ENCODE data around the gene ORC6. TPM values are rescaled to one million over a fixed set of nuclear protein-coding genes. Genes with fewer than 3 reads are reported as not detected.
"Not testable (repeated sequence)": the region's sequence is repeated elsewhere in the genome, so short reads cannot be mapped to it uniquely, and the experiment has no call there.

ORC6 gene
- total and polyA plus RNA-seq, 2 donors from 2014 or later = 0.94 to 1.5 TPM

DNA sequence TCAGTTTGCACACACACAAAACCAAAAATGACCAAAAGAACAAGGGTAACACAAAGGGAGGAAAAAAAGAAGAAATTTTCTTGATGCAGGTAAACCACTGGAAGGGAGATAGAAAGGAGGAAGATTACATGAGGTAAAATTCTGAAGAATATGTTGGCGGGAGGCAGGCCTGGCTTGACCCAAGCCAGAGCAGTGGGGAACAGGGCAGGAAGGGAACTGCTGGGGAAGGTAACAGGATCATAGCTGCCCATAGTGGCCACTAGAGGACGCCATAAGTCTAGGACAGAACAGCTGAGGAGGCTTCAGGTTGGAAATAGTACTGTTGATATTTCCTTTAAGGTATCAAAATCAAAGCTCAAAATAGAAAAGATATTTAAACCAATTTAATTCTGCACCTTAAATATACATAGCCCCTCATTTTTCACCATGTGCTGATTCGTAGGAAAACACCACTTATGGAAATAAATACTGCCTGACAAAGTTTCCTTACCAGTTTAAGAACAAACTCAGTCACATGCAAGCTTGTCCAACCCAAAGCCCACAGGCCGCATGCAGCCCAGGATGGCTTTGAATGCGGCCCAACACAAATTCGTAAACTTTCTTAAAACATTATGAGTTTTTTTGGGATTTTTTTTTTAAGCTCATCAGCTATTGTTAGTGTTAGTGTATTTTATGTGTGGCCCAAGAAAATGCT is 16.0 kb upstream of the ORC6 start:
- H3K9me3 ChIP-seq (ENCODE audit: control insufficient read depth in 2 of 3, insufficient read depth in 1 of 3, low read length in 3 of 3) = no peaks in the 10 kb centered on the region
- peak in 3 of 5 donors; percentile 38 to 67 (median 51) for DNase-seq
- H3K9ac ChIP-seq (ENCODE audit: low read length in 3 of 3) = no peak overlapping the region
- intact Hi-C loops (cut with DNase I) = no loop called here
- no peaks in the 10 kb centered on the region for H3K4me1 ChIP-seq (ENCODE audit: control insufficient read depth in 2 of 3, insufficient read depth in 2 of 3, low read depth in 1 of 3, low read length in 3 of 3)
- no peak overlapping the region for H3K4me3 ChIP-seq (ENCODE audit: low read length in 3 of 3)
- no peak overlapping the region for H3K27ac ChIP-seq (ENCODE audit: low read depth in 2 of 2, low read length in 2 of 2)
- FAIRE-seq = no peak
- peaks cover 11 to 19% (median 15%) of the 10 kb centered on the region in 3 donors for H3K36me3 ChIP-seq (ENCODE audit: control insufficient read depth in 2 of 3, insufficient read depth in 3 of 3, low read length in 3 of 3)
- H3K27me3 ChIP-seq (ENCODE audit: control insufficient read depth, insufficient read depth, low read length) = no peaks in the 10 kb centered on the region
- peak; percentile 88 for TF ChIP-seq CTCF (IDR thresholded peaks at IDR 0.05; ENCODE audit: borderline replicate concordance, extremely low read depth, insufficient read depth)

- H3K4me1 ChIP-seq (ENCODE audit: control insufficient read depth in 2 of 3, insufficient read depth in 2 of 3, low read depth in 1 of 3, low read length in 3 of 3); H3K9me3 ChIP-seq (ENCODE audit: control insufficient read depth in 2 of 3, insufficient read depth in 1 of 3, low read length in 3 of 3); FAIRE-seq; intact Hi-C loops (cut with DNase I); H3K27ac ChIP-seq (ENCODE audit: low read depth in 2 of 2, low read length in 2 of 2); H3K4me3 ChIP-seq (ENCODE audit: low read length in 3 of 3); H3K9ac ChIP-seq (ENCODE audit: low read length in 3 of 3); DNase-seq; H3K27me3 ChIP-seq (ENCODE audit: control insufficient read depth, insufficient read depth, low read length): not testable (repeated sequence)
- peaks cover 3 to 20% (median 7%) of the 10 kb centered on the region in 3 donors for H3K36me3 ChIP-seq (ENCODE audit: control insufficient read depth in 2 of 3, insufficient read depth in 3 of 3, low read length in 3 of 3)
These were observed 11.5 kb upstream of the ORC6 start for GRCh38 chr16:46677943-46678342.

- H3K27ac ChIP-seq (ENCODE audit: low read depth in 2 of 2, low read length in 2 of 2); H3K4me3 ChIP-seq (ENCODE audit: low read length in 3 of 3); H3K4me1 ChIP-seq (ENCODE audit: control insufficient read depth in 2 of 3, insufficient read depth in 2 of 3, low read depth in 1 of 3, low read length in 3 of 3); H3K27me3 ChIP-seq (ENCODE audit: control insufficient read depth, insufficient read depth, low read length); intact Hi-C loops (cut with DNase I); DNase-seq; H3K9me3 ChIP-seq (ENCODE audit: control insufficient read depth in 2 of 3, insufficient read depth in 1 of 3, low read length in 3 of 3); H3K9ac ChIP-seq (ENCODE audit: low read length in 3 of 3); FAIRE-seq: not testable (repeated sequence)
- peaks cover 3 to 15% (median 3%) of the 10 kb centered on the region in 3 donors for H3K36me3 ChIP-seq (ENCODE audit: control insufficient read depth in 2 of 3, insufficient read depth in 3 of 3, low read length in 3 of 3)
These were observed 7.6 kb upstream of the ORC6 start for GRCh38 chr16:46681867-46682266.

DNA sequence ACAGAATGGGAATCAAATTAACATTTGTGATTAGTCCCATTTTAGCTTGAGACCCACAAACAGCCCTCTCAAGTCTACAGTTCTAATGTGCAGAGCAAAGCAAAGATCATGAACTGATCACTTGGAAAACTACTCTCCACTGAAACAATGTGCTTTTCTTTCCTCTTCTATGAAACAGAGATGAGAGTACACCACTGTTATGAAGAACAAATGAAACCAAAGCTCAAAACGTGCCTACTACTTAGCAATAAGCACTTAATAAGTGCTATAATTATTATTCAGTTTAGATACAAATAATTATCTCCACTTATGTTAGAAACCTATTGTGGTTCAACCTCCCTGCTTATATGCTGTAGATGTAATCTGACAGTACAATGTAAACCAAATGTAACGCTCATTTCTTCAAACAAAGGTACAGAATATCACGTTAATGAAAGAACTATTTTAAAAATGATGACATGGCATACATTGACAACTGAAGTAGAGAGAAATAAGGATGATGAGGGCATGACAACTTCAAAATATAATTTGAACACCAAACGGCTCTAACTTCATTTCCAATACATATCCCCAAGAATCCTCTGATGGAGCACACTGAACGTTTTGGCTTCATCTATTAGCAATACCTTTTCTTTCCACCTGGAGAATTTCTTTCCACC is 2.5 kb upstream of the ORC6 start:
- no peak for DNase-seq
- no peaks in the 10 kb centered on the region for H3K36me3 ChIP-seq (ENCODE audit: control insufficient read depth in 2 of 3, insufficient read depth in 3 of 3, low read length in 3 of 3)
- H3K9me3 ChIP-seq (ENCODE audit: control insufficient read depth in 2 of 3, insufficient read depth in 1 of 3, low read length in 3 of 3) = no peaks in the 10 kb centered on the region
- no peak overlapping the region for H3K27ac ChIP-seq (ENCODE audit: low read depth in 2 of 2, low read length in 2 of 2)
- no peaks in the 10 kb centered on the region for H3K27me3 ChIP-seq (ENCODE audit: control insufficient read depth, insufficient read depth, low read length)
- peak overlapping the region in 1 of 3 donors; percentile 79 for H3K4me3 ChIP-seq (ENCODE audit: low read length in 3 of 3)
- H3K9ac ChIP-seq (ENCODE audit: low read length in 3 of 3) = no peak overlapping the region
- no peak for TF ChIP-seq CTCF (IDR thresholded peaks at IDR 0.05; ENCODE audit: borderline replicate concordance, extremely low read depth, insufficient read depth)
- intact Hi-C loops (cut with DNase I) = no loop called here
- no peak for FAIRE-seq
- peaks cover 5 to 16% (median 14%) of the 10 kb centered on the region in 3 donors for H3K4me1 ChIP-seq (ENCODE audit: control insufficient read depth in 2 of 3, insufficient read depth in 2 of 3, low read depth in 1 of 3, low read length in 3 of 3)
